Measurements from ENCODE around the gene ZNF474.

ZNF474 gene

DNA sequence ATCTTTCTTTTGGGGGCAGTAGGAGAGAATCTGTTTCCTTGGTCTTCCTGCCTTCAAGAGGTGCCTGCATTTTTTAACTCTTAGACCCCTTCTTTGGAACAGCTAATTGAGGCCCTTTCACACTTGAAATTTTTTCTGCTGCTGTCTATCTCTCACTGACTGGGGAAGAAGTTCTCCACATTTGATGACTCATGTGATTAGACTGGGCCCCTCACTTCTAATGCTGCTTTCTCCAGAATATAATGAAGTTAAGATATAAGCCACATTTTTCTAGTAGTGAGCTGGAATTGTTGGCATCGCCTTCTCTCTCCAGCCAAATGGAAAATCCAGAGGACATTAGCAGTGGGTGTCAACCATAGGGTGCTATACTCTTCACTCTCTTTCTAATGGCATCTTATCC, 12.4 kb downstream of the ZNF474 start:
- Histone ChIP-seq H3K4me1 (ENCODE audit: control insufficient read depth, insufficient read depth, low read length) (no peaks in the 10 kb centered on the region), H3K27ac (ENCODE audit: extremely low read depth, low read depth, low read length) (no peak overlapping the region), H3K4me3 (ENCODE audit: low read depth, low read length) (no peak overlapping the region), H3K36me3 (ENCODE audit: control insufficient read depth in 2 of 2, insufficient read depth in 1 of 2, low read length in 2 of 2) (no peaks in the 10 kb centered on the region), H3K9me3 (ENCODE audit: control insufficient read depth, insufficient read depth, low read depth, low read length) (no peaks in the 10 kb centered on the region)
- CTCF ChIA-PET = interaction anchor here (0.9 to 2.3 kb wide), 4 partner anchors 15 to 50 kb away, joined by 3 to 8 read pairs (median 4); no protein-coding TSS in a partner anchor
- TF ChIP-seq TCF7L2 (IDR thresholded peaks at IDR 0.05; ENCODE audit: borderline replicate concordance, low read depth, low read length) (no peak), EGR2 (tag by site-specific recombination; IDR thresholded peaks at IDR 0.05; ENCODE audit: low read depth) (no peak), REPIN1 (tag by site-specific recombination; IDR thresholded peaks at IDR 0.05; ENCODE audit: low read depth) (no peak), ZNF394 (tag by site-specific recombination; IDR thresholded peaks at IDR 0.05; ENCODE audit: borderline replicate concordance) (no peak), ZNF544 (tag by site-specific recombination; IDR thresholded peaks at IDR 0.05) (no peak), SP7 (tag by site-specific recombination; IDR thresholded peaks at IDR 0.05) (no peak), ZNF585B (tag by site-specific recombination; IDR thresholded peaks at IDR 0.05) (no peak), ZNF596 (tag by site-specific recombination; IDR thresholded peaks at IDR 0.05) (no peak), ZIC2 (tag by site-specific recombination; IDR thresholded peaks at IDR 0.05) (no peak), ZBTB7A (tag by site-specific recombination; IDR thresholded peaks at IDR 0.05; ENCODE audit: low read depth) (no peak), ZNF341 (tag by site-specific recombination; IDR thresholded peaks at IDR 0.05; ENCODE audit: low read depth) (no peak), WT1 (tag by site-specific recombination; IDR thresholded peaks at IDR 0.05) (no peak), ZNF843 (tag by site-specific recombination; IDR thresholded peaks at IDR 0.05) (no peak)
- TF ChIP-seq, protein P1, sequence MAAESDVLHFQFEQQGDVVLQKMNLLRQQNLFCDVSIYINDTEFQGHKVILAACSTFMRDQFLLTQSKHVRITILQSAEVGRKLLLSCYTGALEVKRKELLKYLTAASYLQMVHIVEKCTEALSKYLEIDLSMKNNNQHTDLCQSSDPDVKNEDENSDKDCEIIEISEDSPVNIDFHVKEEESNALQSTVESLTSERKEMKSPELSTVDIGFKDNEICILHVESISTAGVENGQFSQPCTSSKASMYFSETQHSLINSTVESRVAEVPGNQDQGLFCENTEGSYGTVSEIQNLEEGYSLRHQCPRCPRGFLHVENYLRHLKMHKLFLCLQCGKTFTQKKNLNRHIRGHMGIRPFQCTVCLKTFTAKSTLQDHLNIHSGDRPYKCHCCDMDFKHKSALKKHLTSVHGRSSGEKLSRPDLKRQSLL (tag by site-specific recombination; IDR thresholded peaks at IDR 0.05) = no peak
- TF ChIP-seq, protein P2, sequence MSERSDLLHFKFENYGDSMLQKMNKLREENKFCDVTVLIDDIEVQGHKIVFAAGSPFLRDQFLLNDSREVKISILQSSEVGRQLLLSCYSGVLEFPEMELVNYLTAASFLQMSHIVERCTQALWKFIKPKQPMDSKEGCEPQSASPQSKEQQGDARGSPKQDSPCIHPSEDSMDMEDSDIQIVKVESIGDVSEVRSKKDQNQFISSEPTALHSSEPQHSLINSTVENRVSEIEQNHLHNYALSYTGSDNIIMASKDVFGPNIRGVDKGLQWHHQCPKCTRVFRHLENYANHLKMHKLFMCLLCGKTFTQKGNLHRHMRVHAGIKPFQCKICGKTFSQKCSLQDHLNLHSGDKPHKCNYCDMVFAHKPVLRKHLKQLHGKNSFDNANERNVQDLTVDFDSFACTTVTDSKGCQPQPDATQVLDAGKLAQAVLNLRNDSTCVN (tag by site-specific recombination; optimal IDR thresholded peaks at IDR 0.05) = no peak
- TF ChIP-seq, protein P3, sequence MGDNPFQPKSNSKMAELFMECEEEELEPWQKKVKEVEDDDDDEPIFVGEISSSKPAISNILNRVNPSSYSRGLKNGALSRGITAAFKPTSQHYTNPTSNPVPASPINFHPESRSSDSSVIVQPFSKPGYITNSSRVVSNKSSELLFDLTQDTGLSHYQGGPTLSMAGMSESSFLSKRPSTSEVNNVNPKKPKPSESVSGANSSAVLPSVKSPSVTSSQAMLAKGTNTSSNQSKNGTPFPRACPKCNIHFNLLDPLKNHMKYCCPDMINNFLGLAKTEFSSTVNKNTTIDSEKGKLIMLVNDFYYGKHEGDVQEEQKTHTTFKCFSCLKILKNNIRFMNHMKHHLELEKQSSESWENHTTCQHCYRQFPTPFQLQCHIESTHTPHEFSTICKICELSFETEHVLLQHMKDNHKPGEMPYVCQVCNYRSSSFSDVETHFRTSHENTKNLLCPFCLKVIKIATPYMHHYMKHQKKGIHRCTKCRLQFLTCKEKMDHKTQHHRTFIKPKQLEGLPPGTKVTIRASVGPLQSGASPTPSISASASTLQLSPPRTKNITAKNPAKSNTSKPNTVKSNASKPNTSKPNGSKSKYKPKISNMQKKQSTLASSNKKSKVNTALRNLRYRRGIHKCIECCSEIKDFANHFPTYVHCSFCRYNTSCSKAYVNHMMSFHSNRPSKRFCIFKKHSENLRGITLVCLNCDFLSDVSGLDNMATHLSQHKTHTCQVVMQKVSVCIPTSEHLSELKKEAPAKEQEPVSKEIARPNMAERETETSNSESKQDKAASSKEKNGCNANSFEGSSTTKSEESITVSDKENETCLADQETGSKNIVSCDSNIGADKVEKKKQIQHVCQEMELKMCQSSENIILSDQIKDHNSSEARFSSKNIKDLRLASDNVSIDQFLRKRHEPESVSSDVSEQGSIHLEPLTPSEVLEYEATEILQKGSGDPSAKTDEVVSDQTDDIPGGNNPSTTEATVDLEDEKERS (tag by site-specific recombination; IDR thresholded peaks at IDR 0.05) = no peak
- TF ChIP-seq, protein P4, sequence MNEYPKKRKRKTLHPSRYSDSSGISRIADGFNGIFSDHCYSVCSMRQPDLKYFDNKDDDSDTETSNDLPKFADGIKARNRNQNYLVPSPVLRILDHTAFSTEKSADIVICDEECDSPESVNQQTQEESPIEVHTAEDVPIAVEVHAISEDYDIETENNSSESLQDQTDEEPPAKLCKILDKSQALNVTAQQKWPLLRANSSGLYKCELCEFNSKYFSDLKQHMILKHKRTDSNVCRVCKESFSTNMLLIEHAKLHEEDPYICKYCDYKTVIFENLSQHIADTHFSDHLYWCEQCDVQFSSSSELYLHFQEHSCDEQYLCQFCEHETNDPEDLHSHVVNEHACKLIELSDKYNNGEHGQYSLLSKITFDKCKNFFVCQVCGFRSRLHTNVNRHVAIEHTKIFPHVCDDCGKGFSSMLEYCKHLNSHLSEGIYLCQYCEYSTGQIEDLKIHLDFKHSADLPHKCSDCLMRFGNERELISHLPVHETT (tag by site-specific recombination; IDR thresholded peaks at IDR 0.05) = no peak
- TF ChIP-seq, protein P5, sequence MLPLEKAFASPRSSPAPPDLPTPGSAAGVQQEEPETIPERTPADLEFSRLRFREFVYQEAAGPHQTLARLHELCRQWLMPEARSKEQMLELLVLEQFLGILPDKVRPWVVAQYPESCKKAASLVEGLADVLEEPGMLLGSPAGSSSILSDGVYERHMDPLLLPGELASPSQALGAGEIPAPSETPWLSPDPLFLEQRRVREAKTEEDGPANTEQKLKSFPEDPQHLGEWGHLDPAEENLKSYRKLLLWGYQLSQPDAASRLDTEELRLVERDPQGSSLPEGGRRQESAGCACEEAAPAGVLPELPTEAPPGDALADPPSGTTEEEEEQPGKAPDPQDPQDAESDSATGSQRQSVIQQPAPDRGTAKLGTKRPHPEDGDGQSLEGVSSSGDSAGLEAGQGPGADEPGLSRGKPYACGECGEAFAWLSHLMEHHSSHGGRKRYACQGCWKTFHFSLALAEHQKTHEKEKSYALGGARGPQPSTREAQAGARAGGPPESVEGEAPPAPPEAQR (tag by site-specific recombination; IDR thresholded peaks at IDR 0.05) = no peak
- TF ChIP-seq, protein P6, sequence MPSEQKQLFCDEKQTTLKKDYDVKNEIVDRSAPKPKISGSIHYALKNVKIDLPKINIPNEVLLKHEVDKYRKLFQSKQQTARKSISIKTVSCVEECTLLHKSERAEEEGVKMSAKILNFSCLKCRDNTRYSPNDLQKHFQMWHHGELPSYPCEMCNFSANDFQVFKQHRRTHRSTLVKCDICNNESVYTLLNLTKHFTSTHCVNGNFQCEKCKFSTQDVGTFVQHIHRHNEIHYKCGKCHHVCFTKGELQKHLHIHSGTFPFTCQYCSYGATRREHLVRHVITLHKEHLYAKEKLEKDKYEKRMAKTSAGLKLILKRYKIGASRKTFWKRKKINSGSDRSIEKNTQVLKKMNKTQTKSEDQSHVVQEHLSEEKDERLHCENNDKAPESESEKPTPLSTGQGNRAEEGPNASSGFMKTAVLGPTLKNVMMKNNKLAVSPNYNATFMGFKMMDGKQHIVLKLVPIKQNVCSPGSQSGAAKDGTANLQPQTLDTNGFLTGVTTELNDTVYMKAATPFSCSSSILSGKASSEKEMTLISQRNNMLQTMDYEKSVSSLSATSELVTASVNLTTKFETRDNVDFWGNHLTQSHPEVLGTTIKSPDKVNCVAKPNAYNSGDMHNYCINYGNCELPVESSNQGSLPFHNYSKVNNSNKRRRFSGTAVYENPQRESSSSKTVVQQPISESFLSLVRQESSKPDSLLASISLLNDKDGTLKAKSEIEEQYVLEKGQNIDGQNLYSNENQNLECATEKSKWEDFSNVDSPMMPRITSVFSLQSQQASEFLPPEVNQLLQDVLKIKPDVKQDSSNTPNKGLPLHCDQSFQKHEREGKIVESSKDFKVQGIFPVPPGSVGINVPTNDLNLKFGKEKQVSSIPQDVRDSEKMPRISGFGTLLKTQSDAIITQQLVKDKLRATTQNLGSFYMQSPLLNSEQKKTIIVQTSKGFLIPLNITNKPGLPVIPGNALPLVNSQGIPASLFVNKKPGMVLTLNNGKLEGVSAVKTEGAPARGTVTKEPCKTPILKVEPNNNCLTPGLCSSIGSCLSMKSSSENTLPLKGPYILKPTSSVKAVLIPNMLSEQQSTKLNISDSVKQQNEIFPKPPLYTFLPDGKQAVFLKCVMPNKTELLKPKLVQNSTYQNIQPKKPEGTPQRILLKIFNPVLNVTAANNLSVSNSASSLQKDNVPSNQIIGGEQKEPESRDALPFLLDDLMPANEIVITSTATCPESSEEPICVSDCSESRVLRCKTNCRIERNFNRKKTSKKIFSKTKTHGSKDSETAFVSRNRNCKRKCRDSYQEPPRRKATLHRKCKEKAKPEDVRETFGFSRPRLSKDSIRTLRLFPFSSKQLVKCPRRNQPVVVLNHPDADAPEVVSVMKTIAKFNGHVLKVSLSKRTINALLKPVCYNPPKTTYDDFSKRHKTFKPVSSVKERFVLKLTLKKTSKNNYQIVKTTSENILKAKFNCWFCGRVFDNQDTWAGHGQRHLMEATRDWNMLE (tag by site-specific recombination; conservative IDR thresholded peaks at IDR 0.05; ENCODE audit: low read depth) = no peak
- TF ChIP-seq, protein P7, sequence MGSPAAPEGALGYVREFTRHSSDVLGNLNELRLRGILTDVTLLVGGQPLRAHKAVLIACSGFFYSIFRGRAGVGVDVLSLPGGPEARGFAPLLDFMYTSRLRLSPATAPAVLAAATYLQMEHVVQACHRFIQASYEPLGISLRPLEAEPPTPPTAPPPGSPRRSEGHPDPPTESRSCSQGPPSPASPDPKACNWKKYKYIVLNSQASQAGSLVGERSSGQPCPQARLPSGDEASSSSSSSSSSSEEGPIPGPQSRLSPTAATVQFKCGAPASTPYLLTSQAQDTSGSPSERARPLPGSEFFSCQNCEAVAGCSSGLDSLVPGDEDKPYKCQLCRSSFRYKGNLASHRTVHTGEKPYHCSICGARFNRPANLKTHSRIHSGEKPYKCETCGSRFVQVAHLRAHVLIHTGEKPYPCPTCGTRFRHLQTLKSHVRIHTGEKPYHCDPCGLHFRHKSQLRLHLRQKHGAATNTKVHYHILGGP (tag by site-specific recombination; IDR thresholded peaks at IDR 0.05) = no peak
- POLR2A ChIA-PET = no interaction called here

All from HEK293 (cell line).